H9 (cell line): ENCODE results near the gene MYOM3. TPM values are rescaled to one million over a fixed set of nuclear protein-coding genes. Genes with fewer than 3 reads are reported as not detected.

Experiments used
- DNase-seq: peaks from one replicate; pipeline ENCODE4 v3.0.0-alpha.2; 2017
- H2AFZ ChIP-seq: one replicate; pipeline ENCODE4 v1.6.1; 2013; ENCODE audit warnings: mild to moderate bottlenecking, low read length, control low read depth, moderate library complexity
- H2AK5ac ChIP-seq: 2 replicates; pipeline ENCODE4 v1.6.1; 2013; ENCODE audit warnings: low read length, control low read depth, mixed read lengths; ENCODE audit not compliant: insufficient read length
- H2BK120ac ChIP-seq: one replicate; pipeline ENCODE4 v1.6.1; 2013; ENCODE audit warnings: low read depth, mild to moderate bottlenecking, low read length, control low read depth, inconsistent platforms; ENCODE audit not compliant: poor library complexity, severe bottlenecking
- H2BK12ac ChIP-seq: 2 replicates; pipeline ENCODE4 v1.6.1; 2013; ENCODE audit warnings: low read length, control low read depth, mixed read lengths, low read depth; ENCODE audit not compliant: insufficient read length
- H2BK15ac ChIP-seq: 2 replicates; pipeline ENCODE4 v1.6.1; 2013; ENCODE audit warnings: low read depth, low read length, control low read depth
- H2BK20ac ChIP-seq: one replicate; pipeline ENCODE4 v1.6.1; 2013; ENCODE audit warnings: low read depth, mild to moderate bottlenecking, low read length, control low read depth, inconsistent platforms; ENCODE audit not compliant: poor library complexity, severe bottlenecking
- H2BK5ac ChIP-seq: 2 replicates; pipeline ENCODE4 v1.6.1; 2013; ENCODE audit warnings: low read length, control low read depth, mixed read lengths; ENCODE audit not compliant: insufficient read length
- H3K14ac ChIP-seq: 2 replicates; pipeline ENCODE4 v1.6.1; 2013; ENCODE audit warnings: low read length, control low read depth; ENCODE audit not compliant: insufficient read depth
- H3K18ac ChIP-seq: 2 replicates; pipeline ENCODE4 v1.6.1; 2013; ENCODE audit warnings: low read depth, mild to moderate bottlenecking, mixed read lengths, low read length, control low read depth; ENCODE audit not compliant: insufficient read length
- H3K23ac ChIP-seq: 2 replicates; pipeline ENCODE4 v1.6.1; 2013; ENCODE audit warnings: low read length, control low read depth, mixed read lengths, low read depth; ENCODE audit not compliant: insufficient read length
- H3K23me2 ChIP-seq: 2 replicates; pipeline ENCODE4 v1.6.1; 2013; ENCODE audit warnings: low read depth, mild to moderate bottlenecking, mixed read lengths, low read length, control low read depth; ENCODE audit not compliant: insufficient read length, poor library complexity, severe bottlenecking
- H3K27ac ChIP-seq: 2 replicates; pipeline ENCODE4 v1.5.1; 2013; ENCODE audit warnings: low read length, control low read depth, mixed read lengths, low read depth; ENCODE audit not compliant: insufficient read length
- H3K27me3 ChIP-seq: 2 replicates; pipeline ENCODE4 v1.6.1; 2013; ENCODE audit warnings: low read length, control low read depth, inconsistent platforms; ENCODE audit not compliant: insufficient read depth
- H3K4ac ChIP-seq: 2 replicates; pipeline ENCODE4 v1.6.1; 2013; ENCODE audit warnings: low read depth, mild to moderate bottlenecking, control low read depth, inconsistent platforms, low read length, moderate library complexity
- H3K4me1 ChIP-seq: 2 replicates; pipeline ENCODE4 v1.6.1; 2013; ENCODE audit warnings: low read length, control low read depth, inconsistent platforms; ENCODE audit not compliant: insufficient read depth
- H3K4me2 ChIP-seq: 2 replicates; pipeline ENCODE4 v1.6.1; 2013; ENCODE audit warnings: low read length, control low read depth, mixed read lengths; ENCODE audit not compliant: insufficient read length, insufficient read depth
- H3K56ac ChIP-seq: 2 replicates; pipeline ENCODE4 v1.6.1; 2013; ENCODE audit warnings: low read depth, mild to moderate bottlenecking, mixed read lengths, low read length, control low read depth; ENCODE audit not compliant: insufficient read length
- H3K79me1 ChIP-seq: 2 replicates; pipeline ENCODE4 v1.6.1; 2013; ENCODE audit warnings: low read depth, mild to moderate bottlenecking, moderate library complexity, low read length, control low read depth, inconsistent platforms; ENCODE audit not compliant: insufficient read depth, poor library complexity, severe bottlenecking
- H3K79me2 ChIP-seq: 2 replicates; pipeline ENCODE4 v1.6.1; 2013; ENCODE audit warnings: low read length, control low read depth, inconsistent platforms; ENCODE audit not compliant: insufficient read depth
- H3K9ac ChIP-seq: 2 replicates; pipeline ENCODE4 v1.6.1; 2013; ENCODE audit warnings: low read length, control low read depth, mixed read lengths; ENCODE audit not compliant: insufficient read length; ENCODE audit errors: extremely low read depth
- H3K9me3 ChIP-seq: one replicate; pipeline ENCODE4 v1.6.1; 2013; ENCODE audit warnings: low read depth, low read length, inconsistent platforms; ENCODE audit not compliant: control insufficient read depth
- H3T11ph ChIP-seq: one replicate; pipeline ENCODE4 v1.6.1; 2013; ENCODE audit warnings: mild to moderate bottlenecking, low read length, control low read depth, inconsistent platforms
- H4K20me1 ChIP-seq: one replicate; pipeline ENCODE4 v1.6.1; 2013; ENCODE audit not compliant: control insufficient read depth, insufficient read length, insufficient read depth
- H4K5ac ChIP-seq: 2 replicates; pipeline ENCODE4 v1.6.1; 2013; ENCODE audit warnings: low read depth, mild to moderate bottlenecking, mixed read lengths, low read length, control low read depth; ENCODE audit not compliant: insufficient read length
- H4K8ac ChIP-seq: replicated peaks from 2 replicates; pipeline ENCODE4 v1.6.1; 2013; ENCODE audit warnings: low read length, control low read depth, mixed read lengths, low read depth; ENCODE audit not compliant: insufficient read length
- H4K91ac ChIP-seq: 2 replicates; pipeline ENCODE4 v1.6.1; 2013; ENCODE audit warnings: low read depth, mild to moderate bottlenecking, moderate library complexity, mixed read lengths, low read length, control low read depth; ENCODE audit not compliant: insufficient read length
- H3K27ac Mint-ChIP-seq, 3 experiments: 2 replicates in 2 of 3; 3 replicates in 1 of 3; pipeline ENCODE4 v1.8.0; 2020 to 2021; ENCODE audit warnings: mixed read lengths in 3 of 3, mild to moderate bottlenecking in 1 of 3, moderate library complexity in 1 of 3
- H3K27me3 Mint-ChIP-seq: 2 replicates; pipeline ENCODE4 v1.8.0; 2021; ENCODE audit warnings: low read depth, mild to moderate bottlenecking, moderate library complexity, mixed read lengths
- H3K36me3 Mint-ChIP-seq, 3 experiments: 2 replicates in 2 of 3; 3 replicates in 1 of 3; pipeline ENCODE4 v1.8.0; 2020 to 2021; ENCODE audit warnings: low read depth in 3 of 3, mixed read lengths in 3 of 3; ENCODE audit not compliant: insufficient read depth in 1 of 3
- H3K4me1 Mint-ChIP-seq, 2 experiments: 2 replicates each; pipeline ENCODE4 v1.8.0; 2020; ENCODE audit warnings: mixed read lengths in 2 of 2
- H3K4me3 Mint-ChIP-seq, 2 experiments: 2 replicates in 1 of 2; 3 replicates in 1 of 2; pipeline ENCODE4 v1.8.0; 2020 to 2021; ENCODE audit warnings: mild to moderate bottlenecking in 2 of 2, mixed read lengths in 2 of 2, moderate library complexity in 1 of 2
- H3K9me3 Mint-ChIP-seq, 2 experiments: 2 replicates in 1 of 2; 3 replicates in 1 of 2; pipeline ENCODE4 v1.8.0; 2020; ENCODE audit warnings: mild to moderate bottlenecking in 2 of 2, mixed read lengths in 2 of 2, moderate library complexity in 1 of 2
- WGBS: extraction: QIAGEN DNeasy Blood & Tissue Kit; methylation state at CpG from one replicate; pipeline ENCODE4 v1.1.7; 2013; ENCODE audit warnings: missing lambda C conversion rate, low lambda C conversion rate, mixed read lengths; ENCODE audit not compliant: insufficient read length; ENCODE audit errors: extremely low coverage; 5-methylcytosine and 5-hydroxymethylcytosine counted together
- total RNA-seq: library from RNA; stranded (reverse); gene quantifications from 2 replicates; pipeline ENCODE4 v1.2.1, GENCODE V29; 2021
- TF ChIP-seq, protein P1 (sequence below): fragments of 200-600 bp; sonication (generic); conservative IDR thresholded peaks from 3 replicates; pipeline ENCODE4 v1.8.0; 2021; ENCODE audit warnings: antibody characterized with exemption, mild to moderate bottlenecking

MYOM3 gene
- total RNA-seq, 1 experiment from 2014 or later, result 0.11 TPM

GRCh38 chr1:24118410-24119242 is 6.7 kb upstream of the MYOM3 start:
- Histone ChIP-seq H3K56ac (no peak overlapping the region), H2AFZ (no peak overlapping the region), H2BK12ac (no peak overlapping the region), H4K91ac (no peak overlapping the region), H2BK15ac (no peak overlapping the region), H2BK20ac (no peak overlapping the region), H4K5ac (no peak overlapping the region), H2BK120ac (no peak overlapping the region), H3K9me3 (no peaks in the 10 kb centered on the region), H2AK5ac (no peak overlapping the region), H3K18ac (no peak overlapping the region), H3K9ac (no peak overlapping the region), H4K20me1 (no peaks in the 10 kb centered on the region), H3K27me3 (no peaks in the 10 kb centered on the region), H3K14ac (no peak overlapping the region), H3K23me2 (no peaks in the 10 kb centered on the region), H3K4me1 (peaks cover 4% of the 10 kb centered on the region; the same call in 1 of the 2 replicates), H3K79me1 (no peaks in the 10 kb centered on the region), H3K27ac (no peak overlapping the region), H3T11ph (no peak overlapping the region), H3K4me2 (no peak overlapping the region), H4K8ac (no peak overlapping the region), H3K4ac (no peak overlapping the region), H3K23ac (no peak overlapping the region), H3K79me2 (no peaks in the 10 kb centered on the region), H2BK5ac (no peak overlapping the region)
- H3K9me3 Mint-ChIP-seq, result no peaks in the 10 kb centered on the region
- no peak overlapping the region for H3K4me3 Mint-ChIP-seq
- H3K27me3 Mint-ChIP-seq, result no peaks in the 10 kb centered on the region; the same call in none of the 2 replicates
- no peak overlapping the region for H3K27ac Mint-ChIP-seq
- no CpG with 5 or more reads among the region's 8 CpGs for WGBS
- no peaks in the 10 kb centered on the region for H3K36me3 Mint-ChIP-seq
- TF ChIP-seq, protein P1, sequence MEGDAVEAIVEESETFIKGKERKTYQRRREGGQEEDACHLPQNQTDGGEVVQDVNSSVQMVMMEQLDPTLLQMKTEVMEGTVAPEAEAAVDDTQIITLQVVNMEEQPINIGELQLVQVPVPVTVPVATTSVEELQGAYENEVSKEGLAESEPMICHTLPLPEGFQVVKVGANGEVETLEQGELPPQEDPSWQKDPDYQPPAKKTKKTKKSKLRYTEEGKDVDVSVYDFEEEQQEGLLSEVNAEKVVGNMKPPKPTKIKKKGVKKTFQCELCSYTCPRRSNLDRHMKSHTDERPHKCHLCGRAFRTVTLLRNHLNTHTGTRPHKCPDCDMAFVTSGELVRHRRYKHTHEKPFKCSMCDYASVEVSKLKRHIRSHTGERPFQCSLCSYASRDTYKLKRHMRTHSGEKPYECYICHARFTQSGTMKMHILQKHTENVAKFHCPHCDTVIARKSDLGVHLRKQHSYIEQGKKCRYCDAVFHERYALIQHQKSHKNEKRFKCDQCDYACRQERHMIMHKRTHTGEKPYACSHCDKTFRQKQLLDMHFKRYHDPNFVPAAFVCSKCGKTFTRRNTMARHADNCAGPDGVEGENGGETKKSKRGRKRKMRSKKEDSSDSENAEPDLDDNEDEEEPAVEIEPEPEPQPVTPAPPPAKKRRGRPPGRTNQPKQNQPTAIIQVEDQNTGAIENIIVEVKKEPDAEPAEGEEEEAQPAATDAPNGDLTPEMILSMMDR, result no peak
- peaks cover 23 to 24% of the 10 kb centered on the region in 2 experiments for H3K4me1 Mint-ChIP-seq
- DNase-seq, result no peak
